ENCODE measurements around the gene CHSY3. TPM values are rescaled to one million over a fixed set of nuclear protein-coding genes. Genes with fewer than 3 reads are reported as not detected.
"Not testable (repeated sequence)": the region's sequence is repeated elsewhere in the genome, so short reads cannot be mapped to it uniquely, and the experiment has no call there.

The CHSY3 gene
- polyA plus RNA-seq, 5 donors, result 5.2 to 7.7 (median 6.3) TPM

- no peak for DNase-seq
Measured at GRCh38 chr5:130158036-130158435, 253.8 kb downstream of the CHSY3 start.

GRCh38 chr5:130159968-130160367, 255.7 kb downstream of the CHSY3 start:
- DNase-seq, result no peak

GRCh38 chr5:130164966-130165365, 260.7 kb downstream of the CHSY3 start:
- DNase-seq, result no peak

GRCh38 chr5:130166839-130167490, 262.7 kb downstream of the CHSY3 start:
- no peak for DNase-seq

GRCh38 chr5:130168211-130168610, 263.9 kb downstream of the CHSY3 start:
- DNase-seq, result peak in 1 of 2 donors; percentile 9

- no peak for DNase-seq
Measured at GRCh38 chr5:130171699-130172098, 267.4 kb downstream of the CHSY3 start.

GRCh38 chr5:130183115-130183514, 278.9 kb downstream of the CHSY3 start:
- no peak for DNase-seq

GRCh38 chr5:130189961-130190360, 285.7 kb downstream of the CHSY3 start:
- DNase-seq, result no peak

GRCh38 chr5:130198927-130199326, 294.7 kb downstream of the CHSY3 start:
- DNase-seq, result no peak

GRCh38 chr5:130206686-130207085, 302.4 kb downstream of the CHSY3 start:
- no peak for DNase-seq

GRCh38 chr5:130213607-130214006, 309.3 kb downstream of the CHSY3 start:
- DNase-seq, result no peak

GRCh38 chr5:130216286-130216685, 312.0 kb downstream of the CHSY3 start:
- DNase-seq, result no peak

GRCh38 chr5:130222573-130222972, 318.3 kb downstream of the CHSY3 start:
- DNase-seq, result peak; percentile 50 to 61

- not testable (repeated sequence) for DNase-seq
Measured at GRCh38 chr5:130226556-130226955, 322.3 kb downstream of the CHSY3 start.

- no peak for DNase-seq
Measured at GRCh38 chr5:130227699-130228098, 323.4 kb downstream of the CHSY3 start.

GRCh38 chr5:130231786-130232185, 327.5 kb downstream of the CHSY3 start:
- DNase-seq, result no peak

GRCh38 chr5:130234816-130235215, 330.6 kb downstream of the CHSY3 start:
- DNase-seq, result no peak

Other genes starting within 250 kb of the CHSY3 start
- gene MINAR2, start 156.4 kb upstream of the CHSY3 start, polyA plus RNA-seq (ENCODE audit: insufficient read depth in 1 of 5, insufficient read length in 5 of 5, low replicate concordance in 1 of 5), result under 1 TPM in 1 of 5 donors, not detected in 4; 0.08 TPM

All from right lung (tissue), 5 donors.